Right lobe of liver (tissue), 6 donors: Measurements from ENCODE around the gene IPO11. TPM values are rescaled to one million over a fixed set of nuclear protein-coding genes. Genes with fewer than 3 reads are reported as not detected.

Experiments
- ATAC-seq, 4 donors: fragments of 200-7000 bp; cut with Tn5 transposase; one replicate each; pipeline ENCODE4 v1.9.1; 2020; ENCODE audit warnings: mild to moderate bottlenecking in 4 of 4, moderate library complexity in 4 of 4
- DNase-seq, 3 donors: peaks; one replicate each; pipeline ENCODE4 v3.0.0-alpha.2; 2020
- H3K27ac ChIP-seq, 3 donors: fragments of 200-600 bp; one replicate each; pipeline ENCODE4 v1.8.0; 2022
- H3K27me3 ChIP-seq, 2 donors: fragments of 200-600 bp; one replicate each; pipeline ENCODE4 v1.8.0; 2022
- H3K36me3 ChIP-seq, 4 donors: fragments of 200-600 bp; sonication (generic) in 1 of 4; one replicate each; pipeline versions ENCODE4 v1.5.1 to v1.8.0; 2017 to 2022; ENCODE audit warnings: control low read depth in 1 of 4
- H3K4me1 ChIP-seq, 4 donors: fragments of 200-600 bp; sonication (generic) in 1 of 4; one replicate each; pipeline versions ENCODE4 v1.5.1 to v1.8.0; 2017 to 2022; ENCODE audit warnings: control low read depth in 1 of 4
- H3K4me3 ChIP-seq, 3 donors: fragments of 200-600 bp; one replicate each; pipeline ENCODE4 v1.8.0; 2022
- H3K9me3 ChIP-seq, 4 donors: fragments of 200-600 bp; sonication (generic) in 1 of 4; one replicate each; pipeline versions ENCODE4 v1.5.1 to v1.8.0; 2017 to 2022; ENCODE audit warnings: control low read depth in 1 of 4
- CTCF ChIP-seq, 4 donors: fragments of 200-600 bp in 3 of 4; fragments of 450-650 bp in 1 of 4; IDR thresholded peaks; one replicate each; pipeline versions ENCODE4 v1.5.1 to v1.8.0; 2016 to 2022; ENCODE audit warnings: antibody characterized with exemption in 4 of 4, mild to moderate bottlenecking in 2 of 4
- POLR2A ChIP-seq: fragments of 450-650 bp; IDR thresholded peaks from one replicate; pipeline ENCODE4 v1.6.1; 2017; ENCODE audit warnings: antibody characterized with exemption, mild to moderate bottlenecking
- WGBS: methylation state at CpG from one replicate; pipeline ENCODE4 v1.1.6; 2018; ENCODE audit warnings: low coverage, low lambda C conversion rate; ENCODE audit not compliant: insufficient coverage; ENCODE audit errors: missing lambda C conversion rate; 5-methylcytosine and 5-hydroxymethylcytosine counted together
- intact Hi-C, 2 donors: fragments of 100-400 bp; cut with DNase I; formaldehyde crosslinking; loops; one replicate each; pipeline versions ENCODE4 v1.11.2 to v1.14.1; 2022
- total RNA-seq, 6 experiments: library from RNA; depleted of rRNA in 2 of 6; stranded (reverse); fragments of >200 nt in 2 of 6; fragmentation: NEBNext Ultra II Directional in 3 of 6; extraction: Animal tissue kit (Norgen Biotek cat#: 25700) in 3 of 6; gene quantifications; one replicate each; pipeline versions ENCODE4 v1.1.0 to v1.2.4, GENCODE V29; 2016 to 2023
- donor health status: DM: no; HTN: yes; CAD: no.
- donor health status: DM: no; HTN: no; CAD: no.
- donor health status: DM: no; HTN: no; CAD: no.
- donor health status: DM: no; HTN: yes; CAD: no.
- donor health status: DM: no; HTN: yes; CAD: no.

Gene IPO11
- total RNA-seq, 6 experiments from 2014 or later: 8.3 to 15.7 (median 13.6) TPM

- ATAC-seq (no peak), DNase-seq (no peak)
- Histone ChIP-seq H3K4me3 (no peak overlapping the region), H3K9me3 (no peaks in the 10 kb centered on the region), H3K27me3 (no peaks in the 10 kb centered on the region), H3K27ac (no peak overlapping the region), H3K36me3 (peaks cover 0 to 14% (median 2%) of the 10 kb centered on the region in 4 donors), H3K4me1 (no peaks in the 10 kb centered on the region)
- intact Hi-C loops: no loop called here
- no peak for TF ChIP-seq CTCF (IDR thresholded peaks at IDR 0.05)
- no peak for TF ChIP-seq POLR2A
- WGBS: 98% methylated on average over 3 of the region's 3 CpGs
Measured at GRCh38 chr5:62373382-62373781, 39.2 kb upstream of the IPO11 start.

- intact Hi-C loops: no loop called here
- DNase-seq (no peak), ATAC-seq (no peak)
- no peak overlapping the region for H3K27ac ChIP-seq
- H3K27me3 ChIP-seq: no peaks in the 10 kb centered on the region
- TF ChIP-seq CTCF (IDR thresholded peaks at IDR 0.05): no peak
- no peak for TF ChIP-seq POLR2A
- WGBS: 90% methylated on average over 1 of the region's 1 CpG
- no peak overlapping the region for H3K4me3 ChIP-seq
- H3K9me3 ChIP-seq: no peaks in the 10 kb centered on the region
- no peaks in the 10 kb centered on the region for H3K4me1 ChIP-seq
- peaks cover 0 to 19% (median 4%) of the 10 kb centered on the region in 4 donors for H3K36me3 ChIP-seq
Measured at GRCh38 chr5:62374090-62374489, 38.5 kb upstream of the IPO11 start.

GRCh38 chr5:62375627-62376026 is 36.9 kb upstream of the IPO11 start:
- peaks cover 0 to 25% (median 4%) of the 10 kb centered on the region in 4 donors for H3K36me3 ChIP-seq
- ATAC-seq: no peak
- H3K27ac ChIP-seq: no peak overlapping the region
- no peaks in the 10 kb centered on the region for H3K4me1 ChIP-seq
- no peak for TF ChIP-seq POLR2A
- no peaks in the 10 kb centered on the region for H3K27me3 ChIP-seq
- intact Hi-C loops: no loop called here
- no peaks in the 10 kb centered on the region for H3K9me3 ChIP-seq
- DNase-seq: no peak
- no peak overlapping the region for H3K4me3 ChIP-seq

GRCh38 chr5:62376064-62376463 is 36.5 kb upstream of the IPO11 start:
- Histone ChIP-seq H3K36me3 (peaks cover 0 to 25% (median 4%) of the 10 kb centered on the region in 4 donors), H3K9me3 (no peaks in the 10 kb centered on the region), H3K4me3 (no peak overlapping the region), H3K27me3 (no peaks in the 10 kb centered on the region), H3K4me1 (no peaks in the 10 kb centered on the region), H3K27ac (no peak overlapping the region)
- TF ChIP-seq POLR2A (no peak), CTCF (IDR thresholded peaks at IDR 0.05) (no peak)
- intact Hi-C loops: no loop called here
- 86% methylated on average over 3 of the region's 3 CpGs for WGBS
- DNase-seq (no peak), ATAC-seq (no peak)

DNA sequence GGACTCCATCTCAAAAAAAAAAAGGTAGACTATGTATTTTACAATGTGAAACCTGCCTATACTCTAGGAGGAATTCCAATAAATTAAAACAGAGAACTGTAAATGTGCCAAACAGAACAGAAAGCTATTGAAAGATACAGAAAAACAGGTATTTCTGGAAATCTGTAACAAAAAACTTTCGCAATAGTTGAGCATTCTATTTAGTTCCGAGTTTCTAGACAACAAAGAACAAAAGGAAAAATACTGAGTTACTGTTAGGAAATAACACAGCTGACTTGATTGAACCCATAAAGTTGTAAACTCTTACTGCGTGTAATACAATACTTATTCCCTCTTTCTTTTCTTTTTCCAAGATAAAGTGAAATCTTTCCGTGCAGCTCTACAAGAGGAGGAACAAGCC is 27.4 kb upstream of the IPO11 start:
- ATAC-seq: no peak
- intact Hi-C loops: no loop called here
- Histone ChIP-seq H3K9me3 (no peaks in the 10 kb centered on the region), H3K4me1 (no peaks in the 10 kb centered on the region), H3K4me3 (no peak overlapping the region), H3K36me3 (peaks cover 0 to 32% (median 11%) of the 10 kb centered on the region in 4 donors), H3K27ac (no peak overlapping the region), H3K27me3 (no peaks in the 10 kb centered on the region)
- DNase-seq: no peak
- TF ChIP-seq POLR2A (no peak), CTCF (IDR thresholded peaks at IDR 0.05) (no peak)
- 66% methylated on average over 2 of the region's 4 CpGs for whole genome bisulfite sequencing
